Esophagus squamous epithelium (tissue), 5 donors: Measurements from ENCODE around the gene PLAGL2. TPM values are rescaled to one million over a fixed set of nuclear protein-coding genes. Genes with fewer than 3 reads are reported as not detected.

Experiments used
- DNase-seq: peaks from one replicate; lab custom pipeline; 2025; lab: John Stamatoyannopoulos, UW
- H3K27ac ChIP-seq, 4 donors: fragments of 200-600 bp; sonication (generic); one replicate each; pipeline ENCODE4 v1.5.1; 2016 to 2019; ENCODE audit warnings: mild to moderate bottlenecking in 1 of 4
- H3K27me3 ChIP-seq, 4 donors: fragments of 200-600 bp; sonication (generic); 1 replicate in 3 of 4; 2 replicates in 1 of 4; pipeline versions ENCODE4 v1.5.1 to v1.6.0; 2017 to 2021; ENCODE audit warnings: antibody characterized with exemption in 1 of 4
- H3K36me3 ChIP-seq, 3 donors: fragments of 200-600 bp; sonication (generic); one replicate each; pipeline ENCODE4 v1.5.1; 2016 to 2019
- H3K4me1 ChIP-seq, 3 donors: fragments of 200-600 bp; sonication (generic); one replicate each; pipeline ENCODE4 v1.5.1; 2017 to 2019
- H3K4me3 ChIP-seq, 4 donors: fragments of 200-600 bp; sonication (generic); 1 replicate in 3 of 4; 2 replicates in 1 of 4; pipeline ENCODE4 v1.5.1; 2016 to 2019; ENCODE audit warnings: mild to moderate bottlenecking in 2 of 4, moderate library complexity in 1 of 4
- H3K9me3 ChIP-seq, 3 donors: fragments of 200-600 bp; sonication (generic); one replicate each; pipeline ENCODE4 v1.5.1; 2016 to 2019
- POLR2A ChIP-seq, 4 donors: fragments of 450-650 bp; IDR thresholded peaks; one replicate each; pipeline ENCODE4 v1.6.1; 2017; ENCODE audit warnings: antibody characterized with exemption in 4 of 4, mild to moderate bottlenecking in 4 of 4, moderate library complexity in 3 of 4
- WGBS, 2 donors: methylation state at CpG; one replicate each; pipeline ENCODE4 v1.1.5; 2018; 5-methylcytosine and 5-hydroxymethylcytosine counted together
- intact Hi-C: fragments of 100-400 bp; cut with DNase I; formaldehyde crosslinking; loops from one replicate; pipeline ENCODE4 v1.15.0; 2022
- total RNA-seq, 4 donors: library from RNA; depleted of rRNA; stranded (reverse); fragments of >200 nt; gene quantifications; one replicate each; pipeline ENCODE4 v1.1.0, GENCODE V29; 2016
- TF ChIP-seq, protein P1 (sequence below), 6 experiments: fragments of 450-650 bp in 4 of 6; fragments of 200-600 bp in 2 of 6; sonication (generic) in 2 of 6; IDR thresholded peaks; one replicate each; pipeline ENCODE4 v1.5.1; 2016 to 2019; ENCODE audit warnings: antibody characterized with exemption in 6 of 6, mild to moderate bottlenecking in 4 of 6, moderate library complexity in 4 of 6
- donor health status: DM: yes; HTN: yes; CAD: no.

PLAGL2 gene
- total RNA-seq, 4 donors from 2014 or later = 6.2 to 14.0 (median 11.2) TPM

DNA sequence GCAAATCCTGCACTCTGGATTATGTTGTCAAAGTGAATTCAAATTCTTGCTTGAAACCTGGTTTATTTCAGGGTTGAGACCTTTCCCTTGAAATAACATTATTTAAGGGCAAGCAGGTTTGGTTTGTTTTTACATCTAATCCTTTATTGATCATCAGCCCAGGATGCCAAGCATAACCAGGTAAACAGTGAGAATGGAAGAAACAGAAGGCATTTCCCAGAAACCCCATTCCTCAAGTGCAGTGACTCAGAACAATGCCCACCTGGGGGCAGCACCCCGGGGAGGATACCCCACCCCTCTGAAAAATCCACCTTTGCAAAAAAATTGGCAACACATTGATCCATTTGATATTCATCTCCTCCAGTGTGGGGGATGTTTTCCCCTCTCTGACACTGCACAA is 32.7 kb upstream of the PLAGL2 start:
- DNase-seq = no peak
- Histone ChIP-seq H3K4me3 (no peak overlapping the region), H3K9me3 (no peaks in the 10 kb centered on the region), H3K36me3 (peaks cover 0 to 16% (median 0%) of the 10 kb centered on the region in 3 donors), H3K27ac (no peak overlapping the region), H3K4me1 (peaks cover 4 to 37% (median 5%) of the 10 kb centered on the region in 3 donors), H3K27me3 (no peaks in the 10 kb centered on the region)
- 0% methylated on average over 1 of the region's 1 CpG for WGBS, 2 donors
- intact Hi-C loops = no loop called here
- TF ChIP-seq POLR2A (IDR thresholded peaks at IDR 0.05) = no peak
- TF ChIP-seq, protein P1, sequence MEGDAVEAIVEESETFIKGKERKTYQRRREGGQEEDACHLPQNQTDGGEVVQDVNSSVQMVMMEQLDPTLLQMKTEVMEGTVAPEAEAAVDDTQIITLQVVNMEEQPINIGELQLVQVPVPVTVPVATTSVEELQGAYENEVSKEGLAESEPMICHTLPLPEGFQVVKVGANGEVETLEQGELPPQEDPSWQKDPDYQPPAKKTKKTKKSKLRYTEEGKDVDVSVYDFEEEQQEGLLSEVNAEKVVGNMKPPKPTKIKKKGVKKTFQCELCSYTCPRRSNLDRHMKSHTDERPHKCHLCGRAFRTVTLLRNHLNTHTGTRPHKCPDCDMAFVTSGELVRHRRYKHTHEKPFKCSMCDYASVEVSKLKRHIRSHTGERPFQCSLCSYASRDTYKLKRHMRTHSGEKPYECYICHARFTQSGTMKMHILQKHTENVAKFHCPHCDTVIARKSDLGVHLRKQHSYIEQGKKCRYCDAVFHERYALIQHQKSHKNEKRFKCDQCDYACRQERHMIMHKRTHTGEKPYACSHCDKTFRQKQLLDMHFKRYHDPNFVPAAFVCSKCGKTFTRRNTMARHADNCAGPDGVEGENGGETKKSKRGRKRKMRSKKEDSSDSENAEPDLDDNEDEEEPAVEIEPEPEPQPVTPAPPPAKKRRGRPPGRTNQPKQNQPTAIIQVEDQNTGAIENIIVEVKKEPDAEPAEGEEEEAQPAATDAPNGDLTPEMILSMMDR (IDR thresholded peaks at IDR 0.05) = no peak

- Histone ChIP-seq H3K36me3 (peaks cover 0 to 31% (median 0%) of the 10 kb centered on the region in 3 donors), H3K27me3 (no peaks in the 10 kb centered on the region), H3K4me3 (no peak overlapping the region), H3K27ac (no peak overlapping the region), H3K9me3 (no peaks in the 10 kb centered on the region), H3K4me1 (peaks cover 4 to 41% (median 5%) of the 10 kb centered on the region in 3 donors)
- no peak for DNase-seq
- 86 to 94% methylated on average over 4 to 5 of the region's 9 CpGs for WGBS, 2 donors
- intact Hi-C loops = no loop called here
- TF ChIP-seq POLR2A (IDR thresholded peaks at IDR 0.05) = no peak
- TF ChIP-seq, protein P1 (IDR thresholded peaks at IDR 0.05) = no peak
These were observed 31.2 kb upstream of the PLAGL2 start for GRCh38 chr20:32238483-32239425.

- TF ChIP-seq POLR2A (IDR thresholded peaks at IDR 0.05) = no peak
- TF ChIP-seq, protein P1 (IDR thresholded peaks at IDR 0.05) = no peak
- no peak for DNase-seq
- Histone ChIP-seq H3K9me3 (no peaks in the 10 kb centered on the region), H3K4me3 (no peak overlapping the region), H3K27ac (no peak overlapping the region), H3K36me3 (peaks cover 10 to 44% (median 11%) of the 10 kb centered on the region in 3 donors), H3K27me3 (no peaks in the 10 kb centered on the region), H3K4me1 (peaks cover 4 to 41% (median 5%) of the 10 kb centered on the region in 3 donors)
- intact Hi-C loops = no loop called here
- 64 to 87% methylated on average over 6 of the region's 6 CpGs for WGBS, 2 donors
These were observed 29.9 kb upstream of the PLAGL2 start for GRCh38 chr20:32237419-32237818.

GRCh38 chr20:32236819-32237218 is 29.3 kb upstream of the PLAGL2 start:
- intact Hi-C loops = no loop called here
- Histone ChIP-seq H3K36me3 (peaks cover 10 to 50% (median 11%) of the 10 kb centered on the region in 3 donors), H3K4me3 (no peak overlapping the region), H3K4me1 (peaks cover 4 to 41% (median 5%) of the 10 kb centered on the region in 3 donors), H3K9me3 (no peaks in the 10 kb centered on the region), H3K27me3 (no peaks in the 10 kb centered on the region), H3K27ac (no peak overlapping the region)
- no peak for DNase-seq
- WGBS, 2 donors = 79 to 100% methylated on average over 2 of the region's 2 CpGs
- TF ChIP-seq POLR2A (IDR thresholded peaks at IDR 0.05) = no peak
- TF ChIP-seq, protein P1 (IDR thresholded peaks at IDR 0.05) = no peak

DNA sequence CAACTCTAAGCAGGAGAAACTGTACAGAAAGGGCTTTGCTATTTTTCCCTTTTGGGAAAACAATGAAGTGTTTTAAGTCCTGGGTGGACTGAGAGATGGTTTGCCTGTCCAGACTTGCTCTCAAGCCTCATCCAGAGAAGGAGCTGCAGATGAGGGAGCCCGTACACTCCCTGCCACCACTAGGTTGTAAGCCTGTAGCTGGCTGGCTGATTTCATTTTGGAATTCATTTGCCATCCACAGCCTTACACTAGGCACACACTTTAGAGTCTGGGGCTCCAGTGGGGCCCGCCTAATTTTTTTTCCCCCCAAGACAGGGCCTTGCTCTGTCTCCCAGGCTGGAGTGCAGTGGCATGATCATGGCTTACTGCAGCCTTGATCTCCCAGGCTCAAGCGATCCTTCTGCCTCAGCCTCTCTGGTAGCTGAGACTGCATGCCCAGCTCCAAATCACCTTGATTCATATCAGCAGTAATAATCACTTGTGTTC is 28.5 kb upstream of the PLAGL2 start:
- TF ChIP-seq, protein P1 (IDR thresholded peaks at IDR 0.05) = no peak
- no peak for TF ChIP-seq POLR2A (IDR thresholded peaks at IDR 0.05)
- no peak for DNase-seq
- Histone ChIP-seq H3K27ac (peak overlapping the region in 3 of 4 donors; percentile 28 to 51 (median 43)), H3K4me1 (peaks cover 4 to 41% (median 5%) of the 10 kb centered on the region in 3 donors), H3K9me3 (no peaks in the 10 kb centered on the region), H3K27me3 (no peaks in the 10 kb centered on the region), H3K4me3 (no peak overlapping the region), H3K36me3 (peaks cover 10 to 57% (median 17%) of the 10 kb centered on the region in 3 donors)
- WGBS, 2 donors = 58 to 71% methylated on average over 3 of the region's 3 CpGs
- intact Hi-C loops = no loop called here
